Medulla oblongata (tissue), 1 donor: Measurements from ENCODE around the gene KRTAP19-8.

ENCODE experiments used
- DNase-seq: peaks from one replicate; pipeline ENCODE4 v3.0.0-alpha.2; 2015; ENCODE audit errors: extremely low spot score

Gene KRTAP19-8

GRCh38 chr21:31012133-31013089, 25.9 kb downstream of the KRTAP19-8 start:
- no peak for DNase-seq

DNA sequence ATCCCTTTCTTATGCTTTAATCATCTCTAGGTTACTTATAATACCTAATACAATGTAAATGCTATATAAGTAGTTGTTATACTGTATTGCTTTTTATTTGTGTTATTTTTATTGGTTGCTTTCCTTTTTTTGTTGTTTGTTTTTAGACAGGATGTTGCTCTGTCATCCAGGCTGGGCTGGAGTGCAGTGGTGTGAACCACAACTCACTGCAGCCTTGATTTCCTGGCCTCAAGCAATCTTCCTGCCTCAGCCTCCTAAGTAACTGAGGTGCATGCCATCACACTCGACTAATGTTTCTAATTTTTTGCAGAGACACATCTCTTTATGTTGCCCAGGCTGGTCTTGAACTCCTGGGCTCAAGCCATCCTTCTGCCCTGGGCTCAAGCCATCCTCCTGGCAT, 26.9 kb downstream of the KRTAP19-8 start:
- DNase-seq: no peak

GRCh38 chr21:31008355-31008754, 29.9 kb downstream of the KRTAP19-8 start:
- DNase-seq: no peak

DNA sequence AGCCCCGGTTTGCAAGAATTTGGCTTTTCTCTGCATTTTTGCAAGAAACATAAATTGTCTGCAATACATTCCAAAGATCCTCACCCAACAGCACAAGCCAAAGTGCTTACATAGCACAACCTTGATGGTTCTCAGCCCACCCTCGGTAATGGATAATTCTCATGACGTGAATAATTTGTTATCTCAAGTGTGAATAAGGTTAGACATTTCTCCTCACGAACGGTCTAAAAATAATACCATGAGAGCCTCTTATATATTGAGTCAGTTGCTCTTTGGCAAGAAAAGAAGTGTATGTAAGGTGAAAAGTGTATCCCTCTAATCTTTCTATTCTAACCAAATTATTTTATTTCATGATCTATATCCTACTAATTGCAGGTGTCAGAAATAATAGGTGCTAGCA, 33.3 kb downstream of the KRTAP19-8 start:
- no peak for DNase-seq

GRCh38 chr21:31003471-31003870, 34.8 kb downstream of the KRTAP19-8 start:
- no peak for DNase-seq

DNA sequence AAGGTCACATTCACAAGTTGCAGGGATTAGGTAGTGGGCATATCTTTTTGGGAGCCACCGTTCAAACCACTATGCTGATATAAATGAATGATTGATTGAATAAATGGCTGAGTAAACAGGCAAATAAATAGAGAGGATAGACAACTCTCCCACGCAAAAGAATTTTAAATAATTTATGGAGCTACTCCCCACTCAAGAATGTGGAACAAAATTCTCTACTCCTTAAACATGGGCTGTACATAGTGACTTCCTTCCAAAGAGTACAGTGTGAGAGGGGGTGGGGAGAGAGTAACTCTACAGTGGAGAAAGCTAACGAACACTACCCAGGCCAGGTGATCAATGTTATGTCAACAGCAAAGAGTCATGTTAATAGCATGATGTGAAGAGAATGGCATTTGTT, 40.7 kb downstream of the KRTAP19-8 start:
- DNase-seq: no peak

DNA sequence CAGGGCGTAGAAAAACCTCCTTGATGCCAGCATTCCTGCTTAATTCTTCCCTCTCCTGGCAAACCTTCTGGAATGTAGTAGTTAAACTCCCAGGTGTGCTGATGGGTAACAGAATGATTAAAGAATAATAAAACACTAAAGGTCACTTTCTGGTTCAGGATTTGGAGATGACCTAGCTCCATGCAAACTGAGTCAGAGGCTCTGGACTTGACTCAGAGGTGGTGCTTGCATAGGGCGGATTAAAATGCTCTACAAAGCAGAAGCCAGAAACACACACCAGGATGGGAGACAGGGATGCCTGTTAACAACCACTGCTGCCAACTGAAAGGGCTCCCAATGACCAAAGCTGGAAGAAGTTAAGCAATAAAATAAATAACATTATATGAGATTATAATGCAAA, 41.5 kb downstream of the KRTAP19-8 start:
- DNase-seq: no peak

- no peak for DNase-seq
These were observed 43.3 kb downstream of the KRTAP19-8 start for GRCh38 chr21:30994932-30995331.

DNA sequence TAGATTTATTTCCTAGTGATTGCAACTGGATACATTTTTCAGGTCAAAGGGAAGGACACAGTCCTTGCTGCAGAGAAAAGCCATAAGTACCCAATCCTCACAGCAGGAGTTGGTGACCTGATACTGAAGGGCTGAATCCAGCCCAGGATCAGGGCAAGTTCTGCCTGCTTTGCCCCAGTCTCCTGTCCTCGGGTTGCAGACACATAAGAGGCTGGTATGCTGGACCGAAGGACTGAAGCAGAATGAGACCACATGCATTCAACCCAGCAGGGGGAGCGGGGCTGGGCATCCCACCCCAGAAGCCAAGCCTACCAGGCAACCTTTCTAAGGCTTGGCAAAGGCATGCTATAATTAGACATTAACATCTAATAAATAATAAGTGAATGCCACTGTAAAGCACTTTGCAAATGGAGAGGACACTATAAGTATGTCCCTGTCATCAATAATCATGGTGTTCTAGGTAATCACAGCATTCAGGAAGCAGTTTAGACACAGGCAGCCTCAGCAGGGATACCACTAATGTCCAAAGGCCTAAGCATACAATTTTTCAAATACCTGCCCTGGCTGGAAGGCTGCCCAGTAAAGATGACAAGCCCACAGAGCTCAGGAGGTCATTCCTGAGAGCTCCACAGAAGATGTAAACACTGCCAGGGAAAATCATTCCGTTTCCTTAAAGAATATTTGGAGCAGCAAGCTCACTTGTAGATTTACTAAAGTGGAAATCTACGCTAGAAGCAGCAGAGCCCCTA, 47.6 kb downstream of the KRTAP19-8 start:
- no peak for DNase-seq

- peak; percentile 65 for DNase-seq
These were observed 49.6 kb downstream of the KRTAP19-8 start for GRCh38 chr21:30988706-30989105.
